A549 (cell line): ENCODE results near the gene ATG4D. TPM values are rescaled to one million over a fixed set of nuclear protein-coding genes. Genes with fewer than 3 reads are reported as not detected.

Source experiments
- ATAC-seq, 2 experiments: fragments of 200-7000 bp in 1 of 2; fragments of >200 bp in 1 of 2; cut with Nextera tagmentation in 1 of 2; cut with Tn5 transposase in 1 of 2; 3 replicates each; pipeline versions ENCODE4 v1.8.0 to v1.9.1; 2018 to 2020; ENCODE audit warnings: mild to moderate bottlenecking in 1 of 2, moderate library complexity in 1 of 2
- CTCF ChIA-PET: fragments of 300-600 bp; sonication (Branson Sonifier 250); formaldehyde crosslinking; extraction: SDS; loops from one replicate; lab custom pipeline; 2021; ENCODE audit warnings: antibody characterized with exemption, inconsistent platforms; lab: Yijun Ruan, JAX
- POLR2A ChIA-PET: fragments of 350-600 bp; formaldehyde crosslinking; extraction: SDS; loops from one replicate; lab custom pipeline; 2021; ENCODE audit warnings: antibody characterized with exemption, inconsistent platforms; lab: Yijun Ruan, JAX
- DNase-seq, 2 experiments: peaks; one replicate each; pipeline versions ENCODE4 v3.0.0 to v3.0.0-alpha.2; 2011 to 2016; ENCODE audit warnings: low read depth in 1 of 2, low spot score in 1 of 2
- FAIRE-seq: peaks from 2 replicates; lab custom pipeline; 2011; peaks lifted over from hg19 to GRCh38; lab: Jason Lieb, UNC
- H3K27ac ChIP-seq, 2 experiments: fragments of >200 bp; sonication (Bioruptor Twin); formaldehyde crosslinking; 3 replicates each; pipeline ENCODE4 v1.5.1; 2016 to 2017
- H3K4me1 ChIP-seq: fragments of >200 bp; sonication (Bioruptor Twin); formaldehyde crosslinking; 3 replicates; pipeline ENCODE4 v1.6.1; 2016
- H3K4me2 ChIP-seq: fragments of >200 bp; sonication (Bioruptor Twin); formaldehyde crosslinking; 3 replicates; pipeline ENCODE4 v1.6.1; 2016
- H3K4me3 ChIP-seq: fragments of >200 bp; sonication (Bioruptor Twin); formaldehyde crosslinking; 3 replicates; pipeline ENCODE4 v1.5.1; 2016
- H3K9me3 ChIP-seq: fragments of >200 bp; sonication (Bioruptor Twin); formaldehyde crosslinking; 3 replicates; pipeline ENCODE4 v1.6.1; 2016
- CBX2 ChIP-seq: fragments of 200-600 bp; sonication (generic); IDR thresholded peaks from 2 replicates; pipeline ENCODE4 v1.6.1; 2016; ENCODE audit warnings: low read depth, mild to moderate bottlenecking, borderline replicate concordance
- CEBPB ChIP-seq, 2 experiments: fragments of >200 bp in 1 of 2; sonication (Bioruptor Twin) in 1 of 2; formaldehyde crosslinking in 1 of 2; IDR thresholded peaks; 2 replicates each; pipeline ENCODE4 v1.6.1; 2012 to 2016
- CHD2 ChIP-seq: fragments of 150-350 bp; IDR thresholded peaks from 2 replicates; pipeline ENCODE4 v1.6.1; 2014; ENCODE audit warnings: low read length; ENCODE audit not compliant: partially characterized antibody
- CHD4 ChIP-seq: fragments of 200-600 bp; sonication (generic); IDR thresholded peaks from 2 replicates; pipeline ENCODE4 v1.6.1; 2016; ENCODE audit warnings: antibody characterized with exemption, mild to moderate bottlenecking, borderline replicate concordance
- GATA3 ChIP-seq: IDR thresholded peaks from 2 replicates; pipeline ENCODE4 v1.6.1; 2012; ENCODE audit warnings: borderline replicate concordance
- JUN ChIP-seq, 2 experiments: fragments of >200 bp; sonication (Bioruptor Twin); formaldehyde crosslinking; IDR thresholded peaks; 2 replicates in 1 of 2; 3 replicates in 1 of 2; pipeline ENCODE4 v1.6.1; 2016 to 2017
- MYC ChIP-seq: IDR thresholded peaks from 2 replicates; pipeline ENCODE4 v1.6.1; 2012; ENCODE audit warnings: mild to moderate bottlenecking, inconsistent platforms, low read length, improper control_type of control experiment, borderline replicate concordance
- RAD21 ChIP-seq, 2 experiments: fragments of >200 bp in 1 of 2; sonication (Bioruptor Twin) in 1 of 2; formaldehyde crosslinking in 1 of 2; IDR thresholded peaks in 1 of 2; conservative IDR thresholded peaks in 1 of 2; 2 replicates in 1 of 2; 3 replicates in 1 of 2; pipeline ENCODE4 v1.6.1; 2012 to 2018; ENCODE audit warnings: inconsistent platforms in 1 of 2
- RNF2 ChIP-seq: fragments of 200-600 bp; sonication (generic); IDR thresholded peaks from 2 replicates; pipeline ENCODE4 v1.6.1; 2016; ENCODE audit warnings: low read depth, mild to moderate bottlenecking, antibody characterized with exemption, moderate library complexity, borderline replicate concordance
- SMC3 ChIP-seq: fragments of >200 bp; sonication (Bioruptor Twin); formaldehyde crosslinking; IDR thresholded peaks from 3 replicates; pipeline ENCODE4 v1.6.1; 2018; ENCODE audit warnings: inconsistent platforms
- TFCP2L1 ChIP-seq: fragments of 250-450 bp; sonication (Bioruptor Pico); IDR thresholded peaks from 2 replicates; pipeline ENCODE4 v1.5.0; 2021; ENCODE audit warnings: mild to moderate bottlenecking
- WGBS: methylation state at CpG from one replicate; pipeline ENCODE4 v1.1.6; 2017; ENCODE audit errors: missing lambda C conversion rate; 5-methylcytosine and 5-hydroxymethylcytosine counted together
- polyA plus RNA-seq, 4 experiments: library from polyadenylated mRNA; depleted of rRNA in 3 of 4; stranded (reverse); fragments of >200 nt; fragmentation: RNase III in 1 of 4; extraction: RNeasy Plus Mini Kit Qiagen cat#74134 plus additional on column Dnase treatment in 1 of 4; gene quantifications; 2 replicates in 3 of 4; 3 replicates in 1 of 4; pipeline ENCODE4 v1.2.3, GENCODE V29; 2011 to 2017
- TF ChIP-seq, protein P1 (sequence below): IDR thresholded peaks from 2 replicates; pipeline ENCODE4 v1.6.1; 2012
- TF ChIP-seq, protein P2 (sequence below): IDR thresholded peaks from 2 replicates; pipeline ENCODE4 v1.6.1; 2012; ENCODE audit warnings: low read depth, borderline replicate concordance
- TF ChIP-seq, protein P3 (sequence below): fragments of 450-650 bp; IDR thresholded peaks from 2 replicates; pipeline ENCODE4 v1.6.1; 2014; ENCODE audit warnings: antibody characterized with exemption
- TF ChIP-seq, protein P4 (sequence below): fragments of >200 bp; sonication (Bioruptor Twin); formaldehyde crosslinking; IDR thresholded peaks from 3 replicates; pipeline ENCODE4 v1.6.1; 2016
- TF ChIP-seq, protein P5 (sequence below): fragments of >200 bp; sonication (Bioruptor Twin); formaldehyde crosslinking; IDR thresholded peaks from 3 replicates; pipeline ENCODE4 v1.5.1; 2016

Gene ATG4D
- polyA plus RNA-seq, 2 of the 4 experiments (the other 2 are of a cell fraction) = 7.3 to 10.7 TPM

DNA sequence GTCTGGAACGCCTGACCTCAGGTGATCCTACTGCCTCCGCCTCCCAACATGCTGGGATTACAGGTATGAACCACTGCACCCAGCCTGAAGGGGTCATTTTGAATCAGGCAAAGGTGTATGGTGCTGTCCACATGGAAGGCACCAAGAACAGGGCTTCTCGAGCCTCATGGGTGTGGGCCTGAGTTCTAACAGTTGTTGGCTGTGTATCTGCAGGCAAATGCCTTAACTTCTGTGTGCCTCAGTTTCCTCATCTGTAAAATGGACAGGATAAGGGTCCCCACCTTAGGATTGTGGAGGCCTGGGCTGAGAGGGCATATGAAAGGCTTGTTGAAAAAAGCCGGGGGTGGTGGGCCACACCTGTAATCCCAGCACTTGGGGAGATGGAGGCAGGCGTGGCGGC lies 34.2 kb downstream of the ATG4D start:
- ATAC-seq = no peak
- TF ChIP-seq CEBPB (IDR thresholded peaks at IDR 0.05) (no peak), GATA3 (no peak), RNF2 (no peak), CHD2 (no peak), TFCP2L1 (no peak), CHD4 (no peak)
- TF ChIP-seq, all 56 proteins: peak for 0
- ChIA-PET CTCF (interaction anchor here (0.6 to 7.0 kb wide), 4 partner anchors 68 to 162 kb away, joined by 3 to 296 read pairs (median 4); no protein-coding TSS in a partner anchor), POLR2A (interaction anchor here (0.6 to 0.7 kb wide), 6 partner anchors 50 to 123 kb away, joined by 3 to 7 read pairs (median 4); partner anchors contain the start of gene QTRT1)
- no peaks in the 10 kb centered on the region for H3K9me3 ChIP-seq
- H3K4me1 ChIP-seq = 0 out of 3 replicates have a peak, but pooled peaks cover 5% of the 10 kb centered on the region
- H3K4me3 ChIP-seq = no peak overlapping the region
- 67% methylated on average over 3 of the region's 6 CpGs for WGBS
- peak overlapping the region; percentile 81 to 93 for H3K27ac ChIP-seq
- peak overlapping the region; percentile 89 for H3K4me2 ChIP-seq
- FAIRE-seq (no peak), DNase-seq (no peak)

DNA sequence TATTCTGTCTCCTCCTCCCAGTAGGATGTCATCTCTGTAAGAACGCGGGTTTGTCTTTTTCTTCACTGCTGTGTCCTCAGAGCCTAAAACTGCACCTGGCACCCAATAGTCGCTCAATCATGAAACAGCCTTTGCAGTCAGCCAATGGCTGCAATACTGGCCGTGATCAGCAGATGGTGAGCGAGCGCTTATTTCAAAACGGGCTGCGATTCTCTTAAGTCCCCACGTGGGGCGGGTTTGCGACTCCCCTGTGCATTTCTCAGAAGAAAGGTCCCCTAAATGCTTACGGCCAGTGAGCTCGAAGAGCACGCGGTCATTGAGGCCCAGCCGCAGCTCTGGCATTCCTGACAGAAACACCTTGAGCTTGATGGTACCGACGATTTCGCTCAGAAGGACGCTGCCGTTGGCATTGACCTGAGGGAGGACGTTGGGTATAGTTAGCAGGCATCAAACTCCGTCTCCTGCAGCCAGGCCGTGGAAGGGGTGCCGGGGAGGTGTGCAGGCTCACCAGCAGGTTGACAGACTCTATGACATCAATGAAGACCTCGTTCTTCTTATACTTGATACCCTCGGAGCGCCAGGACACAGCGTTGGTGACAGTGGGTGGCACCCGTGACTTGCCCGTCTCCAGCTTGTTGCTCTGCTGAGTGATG lies 37.4 kb downstream of the ATG4D start:
- H3K4me3 ChIP-seq = no peak overlapping the region
- no peak for FAIRE-seq
- POLR2A ChIA-PET = interaction anchor here (1.9 kb wide), 1 partner anchor 63 kb away, joined by 9 read pairs; no protein-coding TSS in a partner anchor

More for the DNA sequence above, 37.4 kb downstream of the ATG4D start:
- DNase-seq = peak; percentile 56 to 91
- Histone ChIP-seq H3K9me3 (no peaks in the 10 kb centered on the region), H3K27ac (peak overlapping the region in 1 of 2 experiments; percentile 53; a peak in 1 of 6 replicates), H3K4me1 (0 out of 3 replicates have a peak, but pooled peaks cover 5% of the 10 kb centered on the region), H3K4me2 (peak overlapping the region; percentile 52; the same call in 2 of the 3 replicates)
- TF ChIP-seq, protein P1, sequence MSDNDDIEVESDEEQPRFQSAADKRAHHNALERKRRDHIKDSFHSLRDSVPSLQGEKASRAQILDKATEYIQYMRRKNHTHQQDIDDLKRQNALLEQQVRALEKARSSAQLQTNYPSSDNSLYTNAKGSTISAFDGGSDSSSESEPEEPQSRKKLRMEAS = peak; percentile 80
- TF ChIP-seq, protein P2, sequence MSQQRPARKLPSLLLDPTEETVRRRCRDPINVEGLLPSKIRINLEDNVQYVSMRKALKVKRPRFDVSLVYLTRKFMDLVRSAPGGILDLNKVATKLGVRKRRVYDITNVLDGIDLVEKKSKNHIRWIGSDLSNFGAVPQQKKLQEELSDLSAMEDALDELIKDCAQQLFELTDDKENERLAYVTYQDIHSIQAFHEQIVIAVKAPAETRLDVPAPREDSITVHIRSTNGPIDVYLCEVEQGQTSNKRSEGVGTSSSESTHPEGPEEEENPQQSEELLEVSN = peak; percentile 57; the same call in 1 of the 2 replicates
- TF ChIP-seq CBX2 (no peak), JUN (IDR thresholded peaks at IDR 0.05) (no peak), CEBPB (IDR thresholded peaks at IDR 0.05) (no peak), SMC3 (peak; percentile 87), MYC (peak; percentile 71; the same call in 1 of the 2 replicates), RAD21 (conservative IDR thresholded peaks at IDR 0.05 in 1 of 2, IDR thresholded peaks at IDR 0.05 in 1 of 2) (peak; percentile 87 to 93)
- TF ChIP-seq, protein P3, sequence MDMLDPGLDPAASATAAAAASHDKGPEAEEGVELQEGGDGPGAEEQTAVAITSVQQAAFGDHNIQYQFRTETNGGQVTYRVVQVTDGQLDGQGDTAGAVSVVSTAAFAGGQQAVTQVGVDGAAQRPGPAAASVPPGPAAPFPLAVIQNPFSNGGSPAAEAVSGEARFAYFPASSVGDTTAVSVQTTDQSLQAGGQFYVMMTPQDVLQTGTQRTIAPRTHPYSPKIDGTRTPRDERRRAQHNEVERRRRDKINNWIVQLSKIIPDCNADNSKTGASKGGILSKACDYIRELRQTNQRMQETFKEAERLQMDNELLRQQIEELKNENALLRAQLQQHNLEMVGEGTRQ = peak; percentile 38; the same call in 1 of the 2 replicates
- TF ChIP-seq, protein P4, sequence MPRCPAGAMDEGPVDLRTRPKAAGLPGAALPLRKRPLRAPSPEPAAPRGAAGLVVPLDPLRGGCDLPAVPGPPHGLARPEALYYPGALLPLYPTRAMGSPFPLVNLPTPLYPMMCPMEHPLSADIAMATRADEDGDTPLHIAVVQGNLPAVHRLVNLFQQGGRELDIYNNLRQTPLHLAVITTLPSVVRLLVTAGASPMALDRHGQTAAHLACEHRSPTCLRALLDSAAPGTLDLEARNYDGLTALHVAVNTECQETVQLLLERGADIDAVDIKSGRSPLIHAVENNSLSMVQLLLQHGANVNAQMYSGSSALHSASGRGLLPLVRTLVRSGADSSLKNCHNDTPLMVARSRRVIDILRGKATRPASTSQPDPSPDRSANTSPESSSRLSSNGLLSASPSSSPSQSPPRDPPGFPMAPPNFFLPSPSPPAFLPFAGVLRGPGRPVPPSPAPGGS = no peak
- TF ChIP-seq, protein P5, sequence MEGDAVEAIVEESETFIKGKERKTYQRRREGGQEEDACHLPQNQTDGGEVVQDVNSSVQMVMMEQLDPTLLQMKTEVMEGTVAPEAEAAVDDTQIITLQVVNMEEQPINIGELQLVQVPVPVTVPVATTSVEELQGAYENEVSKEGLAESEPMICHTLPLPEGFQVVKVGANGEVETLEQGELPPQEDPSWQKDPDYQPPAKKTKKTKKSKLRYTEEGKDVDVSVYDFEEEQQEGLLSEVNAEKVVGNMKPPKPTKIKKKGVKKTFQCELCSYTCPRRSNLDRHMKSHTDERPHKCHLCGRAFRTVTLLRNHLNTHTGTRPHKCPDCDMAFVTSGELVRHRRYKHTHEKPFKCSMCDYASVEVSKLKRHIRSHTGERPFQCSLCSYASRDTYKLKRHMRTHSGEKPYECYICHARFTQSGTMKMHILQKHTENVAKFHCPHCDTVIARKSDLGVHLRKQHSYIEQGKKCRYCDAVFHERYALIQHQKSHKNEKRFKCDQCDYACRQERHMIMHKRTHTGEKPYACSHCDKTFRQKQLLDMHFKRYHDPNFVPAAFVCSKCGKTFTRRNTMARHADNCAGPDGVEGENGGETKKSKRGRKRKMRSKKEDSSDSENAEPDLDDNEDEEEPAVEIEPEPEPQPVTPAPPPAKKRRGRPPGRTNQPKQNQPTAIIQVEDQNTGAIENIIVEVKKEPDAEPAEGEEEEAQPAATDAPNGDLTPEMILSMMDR = peak; percentile 75
- CTCF ChIA-PET = interaction anchor here (0.7 to 7.0 kb wide), 49 partner anchors 9 to 810 kb away, joined by 3 to 296 read pairs (median 5); partner anchors contain the start of genes CDC37, CDKN2D, KRI1 and QTRT1
- WGBS = 9% methylated on average over 19 of the region's 31 CpGs
- peak; percentile 66 to 71 for ATAC-seq
